SKM-1 treated with dmso at 0.1 percent for 144 hours (cell line): ENCODE data around the gene IL27RA.

ENCODE experiments used
- DNase-seq: peaks from one replicate; lab custom pipeline; 2025; ENCODE audit not compliant: unreplicated experiment; lab: John Stamatoyannopoulos, UW

Gene IL27RA

GRCh38 chr19:14031719-14032480, at the start of gene IL27RA:
TSS of gene IL27RA (plus strand) at chr19:14031762. CDS start at chr19:14031873, 111 bp downstream.
- peak; percentile 70 for DNase-seq

GRCh38 chr19:13981988-13982501, 49.5 kb upstream of the IL27RA start:
- DNase-seq: no peak

- DNase-seq: no peak
These were observed 48.8 kb upstream of the IL27RA start for GRCh38 chr19:13982773-13983172.

GRCh38 chr19:13983213-13983889, 48.2 kb upstream of the IL27RA start:
- DNase-seq: no peak

- no peak for DNase-seq
These were observed 47.4 kb upstream of the IL27RA start for GRCh38 chr19:13984186-13984585.

- no peak for DNase-seq
These were observed 46.5 kb upstream of the IL27RA start for GRCh38 chr19:13984875-13985741.

- DNase-seq: no peak
These were observed 45.7 kb upstream of the IL27RA start for GRCh38 chr19:13985771-13986347.

GRCh38 chr19:13986348-13986904, 45.1 kb upstream of the IL27RA start:
- peak; percentile 95 for DNase-seq

GRCh38 chr19:13987101-13987890, 44.3 kb upstream of the IL27RA start:
- peak; percentile 43 for DNase-seq

- no peak for DNase-seq
These were observed 42.1 kb upstream of the IL27RA start for GRCh38 chr19:13989487-13989886.

- no peak for DNase-seq
These were observed 41.5 kb upstream of the IL27RA start for GRCh38 chr19:13990085-13990484.

- no peak for DNase-seq
These were observed 39.5 kb upstream of the IL27RA start for GRCh38 chr19:13992025-13992424.

- no peak for DNase-seq
These were observed 37.8 kb upstream of the IL27RA start for GRCh38 chr19:13993590-13994300.

GRCh38 chr19:13995017-13995728, 36.4 kb upstream of the IL27RA start:
- DNase-seq: no peak

GRCh38 chr19:13995878-13996765, 35.4 kb upstream of the IL27RA start:
- no peak for DNase-seq

- DNase-seq: no peak
These were observed 34.5 kb upstream of the IL27RA start for GRCh38 chr19:13996928-13997630.

- DNase-seq: no peak
These were observed 34.0 kb upstream of the IL27RA start for GRCh38 chr19:13997631-13997962.
